ENCODE measurements around the gene PLK2.

The PLK2 gene

GRCh38 chr5:58481066-58481676 lies 21.3 kb upstream of the PLK2 start:
- no peak for DNase-seq (ENCODE audit: low read depth in 2 of 3, low spot score in 2 of 3)

- DNase-seq (ENCODE audit: low read depth in 2 of 3, low spot score in 2 of 3): no peak
Observed at GRCh38 chr5:58477760-58478376, 18.0 kb upstream of the PLK2 start.

- no peak for DNase-seq (ENCODE audit: low read depth in 2 of 3, low spot score in 2 of 3)
Observed at GRCh38 chr5:58475404-58475803, 15.5 kb upstream of the PLK2 start.

- no peak for DNase-seq (ENCODE audit: low read depth in 2 of 3, low spot score in 2 of 3)
Observed at GRCh38 chr5:58469896-58470295, 10.0 kb upstream of the PLK2 start.

GRCh38 chr5:58466939-58467338 lies 7.1 kb upstream of the PLK2 start:
- no peak for DNase-seq (ENCODE audit: low read depth in 2 of 3, low spot score in 2 of 3)

- DNase-seq (ENCODE audit: low read depth in 2 of 3, low spot score in 2 of 3): no peak
Observed at GRCh38 chr5:58462623-58463230, 2.8 kb upstream of the PLK2 start.

- no peak for DNase-seq (ENCODE audit: low read depth in 2 of 3, low spot score in 2 of 3)
Observed at GRCh38 chr5:58462154-58462553, 2.3 kb upstream of the PLK2 start.

- DNase-seq (ENCODE audit: low read depth in 2 of 3, low spot score in 2 of 3): peak; percentile 67 to 86 (median 81)
Observed at GRCh38 chr5:58460732-58461286, 923 bp upstream of the PLK2 start.

- DNase-seq (ENCODE audit: low read depth in 2 of 3, low spot score in 2 of 3): peak in 2 of 3 experiments; percentile 3
Observed at GRCh38 chr5:58459146-58460001, 512 bp downstream of the PLK2 start.

- no peak for DNase-seq (ENCODE audit: low read depth in 2 of 3, low spot score in 2 of 3)
Observed at GRCh38 chr5:58458743-58459145, 1.1 kb downstream of the PLK2 start.

- DNase-seq (ENCODE audit: low read depth in 2 of 3, low spot score in 2 of 3): no peak
Observed at GRCh38 chr5:58458141-58458742, 1.6 kb downstream of the PLK2 start.

- no peak for DNase-seq (ENCODE audit: low read depth in 2 of 3, low spot score in 2 of 3)
Observed at GRCh38 chr5:58457050-58457449, 2.8 kb downstream of the PLK2 start.

- DNase-seq (ENCODE audit: low read depth in 2 of 3, low spot score in 2 of 3): no peak
Observed at GRCh38 chr5:58456486-58456885, 3.4 kb downstream of the PLK2 start.

- DNase-seq (ENCODE audit: low read depth in 2 of 3, low spot score in 2 of 3): no peak
Observed at GRCh38 chr5:58456026-58456425, 3.9 kb downstream of the PLK2 start.

GRCh38 chr5:58455480-58455879 lies 4.4 kb downstream of the PLK2 start:
- DNase-seq (ENCODE audit: low read depth in 2 of 3, low spot score in 2 of 3): no peak

GRCh38 chr5:58455066-58455465 lies 4.8 kb downstream of the PLK2 start:
- DNase-seq (ENCODE audit: low read depth in 2 of 3, low spot score in 2 of 3): no peak

GRCh38 chr5:58454025-58454424 lies 5.9 kb downstream of the PLK2 start:
- no peak for DNase-seq (ENCODE audit: low read depth in 2 of 3, low spot score in 2 of 3)

GRCh38 chr5:58453306-58453705 lies 6.6 kb downstream of the PLK2 start:
- no peak for DNase-seq (ENCODE audit: low read depth in 2 of 3, low spot score in 2 of 3)

GRCh38 chr5:58452566-58453258 lies 7.2 kb downstream of the PLK2 start:
- DNase-seq (ENCODE audit: low read depth in 2 of 3, low spot score in 2 of 3): no peak

GRCh38 chr5:58451732-58452565 lies 7.9 kb downstream of the PLK2 start:
- no peak for DNase-seq (ENCODE audit: low read depth in 2 of 3, low spot score in 2 of 3)

All from activated CD8-positive, alpha-beta memory T cell treated with anti-CD3 and anti-CD28 coated beads for 48 hours (primary cell).